Coronary artery (tissue), 2 donors: ENCODE results near the gene GBX1.

Experiments used
- DNase-seq: peaks from one replicate; pipeline ENCODE4 v3.0.0-alpha.2; 2017; ENCODE audit warnings: low spot score
- H3K27ac ChIP-seq, 2 donors: fragments of 200-600 bp; sonication (generic); one replicate each; pipeline ENCODE4 v1.5.1; 2016 to 2019
- H3K4me3 ChIP-seq: fragments of 200-600 bp; sonication (generic); 2 replicates; pipeline ENCODE4 v1.5.1; 2016; ENCODE audit warnings: mild to moderate bottlenecking, moderate library complexity
- TF ChIP-seq, protein P1 (sequence below): fragments of 200-600 bp; sonication (generic); IDR thresholded peaks from one replicate; pipeline ENCODE4 v1.5.1; 2019; ENCODE audit warnings: antibody characterized with exemption

GBX1 gene

DNA sequence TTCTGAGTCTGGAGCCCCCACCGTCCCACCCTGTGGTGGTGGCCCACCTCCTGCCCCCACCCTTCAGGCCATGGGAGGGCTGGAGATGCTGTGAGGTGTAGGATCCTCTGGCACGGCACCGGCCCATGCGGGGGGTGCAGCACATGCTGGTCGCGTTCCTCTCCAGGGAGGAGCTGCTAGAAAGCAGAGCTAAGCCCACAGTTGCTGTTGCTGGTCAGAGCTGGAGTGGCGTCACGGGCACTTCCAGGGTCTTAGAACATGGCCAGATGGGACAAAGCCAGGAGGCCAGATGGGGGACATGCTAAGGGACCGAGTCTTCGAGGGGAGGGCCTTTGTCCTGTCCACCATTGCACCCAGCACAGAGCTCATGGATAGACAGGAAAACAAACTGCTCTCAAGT, 59.6 kb downstream of the GBX1 start:
- H3K27ac ChIP-seq = no peak overlapping the region
- TF ChIP-seq, protein P1, sequence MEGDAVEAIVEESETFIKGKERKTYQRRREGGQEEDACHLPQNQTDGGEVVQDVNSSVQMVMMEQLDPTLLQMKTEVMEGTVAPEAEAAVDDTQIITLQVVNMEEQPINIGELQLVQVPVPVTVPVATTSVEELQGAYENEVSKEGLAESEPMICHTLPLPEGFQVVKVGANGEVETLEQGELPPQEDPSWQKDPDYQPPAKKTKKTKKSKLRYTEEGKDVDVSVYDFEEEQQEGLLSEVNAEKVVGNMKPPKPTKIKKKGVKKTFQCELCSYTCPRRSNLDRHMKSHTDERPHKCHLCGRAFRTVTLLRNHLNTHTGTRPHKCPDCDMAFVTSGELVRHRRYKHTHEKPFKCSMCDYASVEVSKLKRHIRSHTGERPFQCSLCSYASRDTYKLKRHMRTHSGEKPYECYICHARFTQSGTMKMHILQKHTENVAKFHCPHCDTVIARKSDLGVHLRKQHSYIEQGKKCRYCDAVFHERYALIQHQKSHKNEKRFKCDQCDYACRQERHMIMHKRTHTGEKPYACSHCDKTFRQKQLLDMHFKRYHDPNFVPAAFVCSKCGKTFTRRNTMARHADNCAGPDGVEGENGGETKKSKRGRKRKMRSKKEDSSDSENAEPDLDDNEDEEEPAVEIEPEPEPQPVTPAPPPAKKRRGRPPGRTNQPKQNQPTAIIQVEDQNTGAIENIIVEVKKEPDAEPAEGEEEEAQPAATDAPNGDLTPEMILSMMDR = no peak
- DNase-seq = no peak
- no peak overlapping the region for H3K4me3 ChIP-seq

DNA sequence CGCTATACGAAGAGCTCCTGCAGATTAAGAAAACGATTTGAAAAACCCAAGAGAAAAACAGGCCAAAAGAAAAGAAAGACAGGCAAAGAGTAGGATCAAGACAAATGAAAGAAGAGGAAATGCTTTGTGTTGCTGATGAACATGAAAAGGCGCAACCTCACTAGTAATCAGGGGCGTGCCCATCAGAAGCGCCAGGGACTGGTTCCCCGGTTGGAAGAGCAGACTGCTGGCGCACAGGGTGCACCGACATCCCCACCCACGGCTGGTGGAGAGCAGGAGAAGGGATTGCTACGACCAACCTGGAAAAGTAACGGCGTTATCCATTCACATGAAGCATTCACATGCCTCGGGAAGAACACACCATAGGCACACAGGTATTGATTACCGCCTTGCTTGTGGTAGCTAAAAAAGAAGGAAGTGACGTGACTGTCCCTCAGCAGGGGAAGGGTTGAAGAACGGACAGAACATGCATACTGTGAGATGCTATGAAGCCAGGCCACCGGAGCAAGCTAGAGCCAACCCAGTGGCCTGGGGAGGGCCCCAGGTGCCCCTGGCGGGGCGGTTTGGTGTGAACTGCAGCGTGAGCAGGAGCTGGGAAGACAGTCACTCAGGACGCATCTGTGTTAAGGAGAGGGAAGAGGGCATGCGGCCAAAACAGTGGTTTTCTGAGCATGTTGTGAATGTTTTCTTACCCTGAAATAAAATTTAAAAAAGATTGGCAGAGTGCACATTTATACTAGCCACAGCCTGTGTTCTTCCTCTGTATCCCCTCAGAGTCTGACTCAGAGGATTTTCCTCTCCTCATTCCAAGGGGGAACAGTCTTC, 62.9 kb downstream of the GBX1 start:
- H3K27ac ChIP-seq = no peak overlapping the region
- TF ChIP-seq, protein P1 = no peak
- H3K4me3 ChIP-seq = no peak overlapping the region
- DNase-seq = no peak

DNA sequence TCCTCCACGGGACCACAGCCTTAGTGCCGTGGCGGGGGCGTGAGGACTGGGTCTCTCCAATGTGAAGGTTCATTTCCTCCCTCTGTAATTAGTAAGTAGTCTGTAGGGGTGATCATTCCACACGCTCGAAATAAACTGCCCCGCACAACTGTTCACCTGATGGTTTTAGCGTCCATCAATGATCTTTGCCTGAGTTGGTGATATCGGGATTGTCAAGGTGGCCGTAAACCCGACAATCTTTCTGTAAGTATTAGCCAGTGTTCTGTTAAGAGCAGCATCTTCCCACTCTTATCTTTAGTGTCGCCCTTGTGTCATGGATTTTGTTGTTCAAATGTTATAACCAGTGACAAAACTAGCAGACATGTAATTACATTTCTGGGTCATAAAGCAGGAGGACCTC, 63.5 kb downstream of the GBX1 start:
- no peak overlapping the region for H3K4me3 ChIP-seq
- no peak overlapping the region for H3K27ac ChIP-seq
- DNase-seq = no peak
- TF ChIP-seq, protein P1 = no peak

DNA sequence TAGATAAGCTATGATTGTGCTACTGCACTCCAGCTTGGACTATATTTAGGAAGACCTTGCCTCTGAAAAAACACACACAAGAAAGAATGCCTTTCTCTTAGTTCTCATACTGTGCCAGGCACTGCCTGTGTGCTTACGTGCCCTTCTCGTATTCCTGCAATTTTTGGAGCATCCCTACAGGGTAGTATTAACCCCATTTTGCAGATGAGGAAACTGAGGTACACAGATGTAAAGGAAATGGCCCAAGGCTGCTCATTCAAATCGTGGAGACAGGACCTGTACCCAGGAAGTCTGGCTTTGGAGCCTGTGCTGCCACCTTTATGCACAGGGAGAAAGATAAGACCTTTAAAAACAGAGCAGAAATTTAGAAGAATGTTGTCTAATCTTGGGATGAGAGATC, 64.5 kb downstream of the GBX1 start:
- Histone ChIP-seq H3K27ac (no peak overlapping the region), H3K4me3 (no peak overlapping the region)
- TF ChIP-seq, protein P1 = no peak
- DNase-seq = no peak

DNA sequence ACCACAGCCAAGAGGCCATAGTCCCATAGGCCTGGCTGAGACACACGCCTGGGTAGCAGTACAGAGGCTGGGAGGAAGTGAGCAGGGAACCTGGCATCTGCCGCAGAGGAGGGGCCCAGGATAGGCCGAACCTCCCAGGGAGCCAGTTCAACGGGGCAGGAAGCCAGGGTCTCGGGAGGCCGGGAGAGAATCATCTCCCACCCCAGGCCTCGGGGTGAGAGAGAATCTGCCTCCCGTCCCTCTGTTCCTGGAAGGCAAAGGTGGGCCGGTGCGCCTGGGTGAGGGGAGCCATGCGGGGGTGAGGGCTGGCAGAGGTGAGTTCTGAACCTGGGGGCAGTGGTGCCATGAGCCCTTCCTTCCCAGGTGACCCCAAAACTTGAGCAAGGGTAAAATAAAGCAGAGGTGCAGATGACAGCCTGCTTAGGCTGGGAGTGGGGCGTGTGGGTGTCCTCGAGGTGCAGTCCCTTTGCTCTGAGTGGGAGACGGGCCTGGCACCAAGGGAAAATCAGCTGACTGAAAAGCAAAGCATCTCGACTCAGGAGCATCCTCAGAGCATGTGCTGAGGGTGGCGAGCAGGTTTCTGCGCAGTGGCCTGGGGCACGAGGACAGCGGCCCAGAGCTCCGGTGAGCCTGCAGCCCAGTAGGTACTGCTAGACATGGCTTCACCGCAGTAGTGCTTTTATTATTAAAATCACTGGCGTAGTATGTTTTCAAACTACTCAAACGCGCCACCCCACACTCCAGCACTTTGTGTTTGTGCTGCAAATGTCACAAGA, 65.7 kb downstream of the GBX1 start:
- no peak overlapping the region for H3K27ac ChIP-seq

DNA sequence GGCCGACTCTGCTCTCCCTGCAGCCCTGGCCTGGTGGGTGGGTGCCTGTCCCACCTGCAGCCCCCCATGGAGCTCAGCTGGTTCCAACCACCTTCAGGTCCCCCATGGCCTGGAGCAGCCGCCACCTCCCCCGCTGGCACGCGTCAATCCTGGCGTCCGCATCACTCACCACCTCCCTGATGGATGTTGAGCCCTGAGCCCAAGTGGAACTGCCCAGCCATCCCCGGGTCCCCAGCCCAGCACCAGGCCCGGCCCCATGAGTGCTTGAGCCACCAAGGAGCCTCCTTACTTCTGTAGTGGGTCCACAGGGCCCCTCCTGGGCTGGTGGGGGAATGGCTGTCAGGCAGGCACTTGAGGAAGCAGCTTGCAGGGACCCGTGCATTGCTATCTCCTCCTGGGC, 66.6 kb downstream of the GBX1 start:
- Histone ChIP-seq H3K4me3 (no peak overlapping the region), H3K27ac (no peak overlapping the region)
- DNase-seq = no peak
- TF ChIP-seq, protein P1 = no peak

More for the DNA sequence above, 65.7 kb downstream of the GBX1 start:
- TF ChIP-seq, protein P1 = no peak
- no peak for DNase-seq
- H3K4me3 ChIP-seq = no peak overlapping the region
